GM23338 (cell line): ENCODE results near the gene POU2F3.

ENCODE experiments used
- EZH2 ChIP-seq: fragments of 200-600 bp; sonication (generic); IDR thresholded peaks from one replicate; pipeline ENCODE4 v1.8.0; 2017; ENCODE audit warnings: antibody characterized with exemption, mild to moderate bottlenecking, low read depth; ENCODE audit not compliant: unreplicated experiment
- EZH2phosphoT487 ChIP-seq: fragments of 200-600 bp; sonication (generic); IDR thresholded peaks from one replicate; pipeline ENCODE4 v1.8.1; 2018; ENCODE audit warnings: antibody characterized with exemption; ENCODE audit not compliant: unreplicated experiment
- JUNB ChIP-seq: IDR thresholded peaks from one replicate; pipeline ENCODE4 v1.6.1; 2016; ENCODE audit warnings: antibody characterized with exemption; ENCODE audit not compliant: unreplicated experiment
- NANOG ChIP-seq: IDR thresholded peaks from 2 replicates; pipeline ENCODE4 v1.6.1; 2016; ENCODE audit warnings: antibody characterized with exemption, borderline replicate concordance
- POLR2AphosphoS5 ChIP-seq: IDR thresholded peaks from 2 replicates; pipeline ENCODE4 v1.6.1; 2016; ENCODE audit warnings: antibody characterized with exemption, low read depth
- TF ChIP-seq, protein P1 (sequence below), 2 experiments: fragments of 200-600 bp in 1 of 2; sonication (generic) in 1 of 2; conservative IDR thresholded peaks; 2 replicates each; pipeline versions ENCODE4 v1.5.1 to v1.6.1; 2016 to 2017; ENCODE audit warnings: antibody characterized with exemption in 2 of 2, low read depth in 2 of 2, mild to moderate bottlenecking in 2 of 2, moderate library complexity in 1 of 2
- TF ChIP-seq, protein P2 (sequence below): IDR thresholded peaks from one replicate; pipeline ENCODE4 v1.6.1; 2018; ENCODE audit warnings: antibody characterized with exemption; ENCODE audit not compliant: unreplicated experiment
- TF ChIP-seq, protein P3 (sequence below): IDR thresholded peaks from 2 replicates; pipeline ENCODE4 v1.6.1; 2016; ENCODE audit warnings: antibody characterized with exemption

DNA sequence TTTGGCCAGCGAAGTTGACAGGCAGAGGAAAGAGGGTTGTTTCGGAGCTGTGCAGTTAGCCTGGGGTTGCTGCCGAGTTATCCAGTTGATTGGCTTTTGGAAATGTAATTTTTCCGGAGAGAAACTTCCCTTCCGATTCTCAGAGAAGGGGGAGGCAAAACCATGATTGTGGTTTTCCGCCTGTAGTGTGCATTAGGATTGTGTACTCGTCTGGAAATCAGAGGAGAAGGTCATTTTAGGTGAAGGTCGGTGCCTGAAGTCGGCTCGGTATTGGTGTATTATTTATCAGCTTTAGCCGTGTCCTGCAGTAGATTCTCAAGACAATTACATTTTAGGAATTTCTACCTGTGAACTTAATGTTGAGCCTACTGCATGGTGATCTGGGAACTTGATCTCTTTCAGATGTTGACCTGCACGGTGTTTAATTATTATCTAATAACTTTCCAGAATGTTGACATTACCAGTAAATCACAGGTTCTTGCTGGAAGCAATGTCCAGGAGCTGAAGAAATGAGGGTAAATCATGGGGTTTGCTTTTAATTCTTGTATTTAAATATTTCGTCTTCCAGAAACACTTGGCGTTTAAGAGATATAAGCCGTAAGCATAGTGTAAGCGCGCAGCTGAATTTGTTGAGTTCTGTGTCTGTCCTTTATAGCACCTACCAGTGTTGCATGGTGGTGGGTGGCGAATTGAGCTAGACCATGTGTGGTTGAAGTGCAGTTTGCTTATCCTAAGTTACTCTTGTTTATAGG, 97.6 kb downstream of the POU2F3 start:
- TF ChIP-seq, protein P1, sequence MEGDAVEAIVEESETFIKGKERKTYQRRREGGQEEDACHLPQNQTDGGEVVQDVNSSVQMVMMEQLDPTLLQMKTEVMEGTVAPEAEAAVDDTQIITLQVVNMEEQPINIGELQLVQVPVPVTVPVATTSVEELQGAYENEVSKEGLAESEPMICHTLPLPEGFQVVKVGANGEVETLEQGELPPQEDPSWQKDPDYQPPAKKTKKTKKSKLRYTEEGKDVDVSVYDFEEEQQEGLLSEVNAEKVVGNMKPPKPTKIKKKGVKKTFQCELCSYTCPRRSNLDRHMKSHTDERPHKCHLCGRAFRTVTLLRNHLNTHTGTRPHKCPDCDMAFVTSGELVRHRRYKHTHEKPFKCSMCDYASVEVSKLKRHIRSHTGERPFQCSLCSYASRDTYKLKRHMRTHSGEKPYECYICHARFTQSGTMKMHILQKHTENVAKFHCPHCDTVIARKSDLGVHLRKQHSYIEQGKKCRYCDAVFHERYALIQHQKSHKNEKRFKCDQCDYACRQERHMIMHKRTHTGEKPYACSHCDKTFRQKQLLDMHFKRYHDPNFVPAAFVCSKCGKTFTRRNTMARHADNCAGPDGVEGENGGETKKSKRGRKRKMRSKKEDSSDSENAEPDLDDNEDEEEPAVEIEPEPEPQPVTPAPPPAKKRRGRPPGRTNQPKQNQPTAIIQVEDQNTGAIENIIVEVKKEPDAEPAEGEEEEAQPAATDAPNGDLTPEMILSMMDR (conservative IDR thresholded peaks at IDR 0.05; ENCODE audit: low read depth in 2 of 2) = no peak
- no peak for TF ChIP-seq NANOG
- no peak for TF ChIP-seq EZH2
- TF ChIP-seq, protein P2, sequence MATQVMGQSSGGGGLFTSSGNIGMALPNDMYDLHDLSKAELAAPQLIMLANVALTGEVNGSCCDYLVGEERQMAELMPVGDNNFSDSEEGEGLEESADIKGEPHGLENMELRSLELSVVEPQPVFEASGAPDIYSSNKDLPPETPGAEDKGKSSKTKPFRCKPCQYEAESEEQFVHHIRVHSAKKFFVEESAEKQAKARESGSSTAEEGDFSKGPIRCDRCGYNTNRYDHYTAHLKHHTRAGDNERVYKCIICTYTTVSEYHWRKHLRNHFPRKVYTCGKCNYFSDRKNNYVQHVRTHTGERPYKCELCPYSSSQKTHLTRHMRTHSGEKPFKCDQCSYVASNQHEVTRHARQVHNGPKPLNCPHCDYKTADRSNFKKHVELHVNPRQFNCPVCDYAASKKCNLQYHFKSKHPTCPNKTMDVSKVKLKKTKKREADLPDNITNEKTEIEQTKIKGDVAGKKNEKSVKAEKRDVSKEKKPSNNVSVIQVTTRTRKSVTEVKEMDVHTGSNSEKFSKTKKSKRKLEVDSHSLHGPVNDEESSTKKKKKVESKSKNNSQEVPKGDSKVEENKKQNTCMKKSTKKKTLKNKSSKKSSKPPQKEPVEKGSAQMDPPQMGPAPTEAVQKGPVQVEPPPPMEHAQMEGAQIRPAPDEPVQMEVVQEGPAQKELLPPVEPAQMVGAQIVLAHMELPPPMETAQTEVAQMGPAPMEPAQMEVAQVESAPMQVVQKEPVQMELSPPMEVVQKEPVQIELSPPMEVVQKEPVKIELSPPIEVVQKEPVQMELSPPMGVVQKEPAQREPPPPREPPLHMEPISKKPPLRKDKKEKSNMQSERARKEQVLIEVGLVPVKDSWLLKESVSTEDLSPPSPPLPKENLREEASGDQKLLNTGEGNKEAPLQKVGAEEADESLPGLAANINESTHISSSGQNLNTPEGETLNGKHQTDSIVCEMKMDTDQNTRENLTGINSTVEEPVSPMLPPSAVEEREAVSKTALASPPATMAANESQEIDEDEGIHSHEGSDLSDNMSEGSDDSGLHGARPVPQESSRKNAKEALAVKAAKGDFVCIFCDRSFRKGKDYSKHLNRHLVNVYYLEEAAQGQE = no peak
- TF ChIP-seq POLR2AphosphoS5 = no peak
- TF ChIP-seq EZH2phosphoT487 = no peak
- TF ChIP-seq, protein P3, sequence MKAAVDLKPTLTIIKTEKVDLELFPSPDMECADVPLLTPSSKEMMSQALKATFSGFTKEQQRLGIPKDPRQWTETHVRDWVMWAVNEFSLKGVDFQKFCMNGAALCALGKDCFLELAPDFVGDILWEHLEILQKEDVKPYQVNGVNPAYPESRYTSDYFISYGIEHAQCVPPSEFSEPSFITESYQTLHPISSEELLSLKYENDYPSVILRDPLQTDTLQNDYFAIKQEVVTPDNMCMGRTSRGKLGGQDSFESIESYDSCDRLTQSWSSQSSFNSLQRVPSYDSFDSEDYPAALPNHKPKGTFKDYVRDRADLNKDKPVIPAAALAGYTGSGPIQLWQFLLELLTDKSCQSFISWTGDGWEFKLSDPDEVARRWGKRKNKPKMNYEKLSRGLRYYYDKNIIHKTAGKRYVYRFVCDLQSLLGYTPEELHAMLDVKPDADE = no peak
- TF ChIP-seq JUNB = no peak
